SU-DHL-6 (cell line): ENCODE data around the gene TRMT1L.

Source experiments
- H2AFZ ChIP-seq: fragments of 200-600 bp; sonication (generic); 2 replicates; pipeline ENCODE4 v1.6.1; 2014; ENCODE audit warnings: low read depth, mild to moderate bottlenecking, moderate library complexity, mixed read lengths, antibody characterized with exemption, low read length; ENCODE audit not compliant: severe bottlenecking
- H3F3A ChIP-seq: fragments of 200-600 bp; shearing (Covaris generic); 2 replicates; pipeline ENCODE4 v1.6.0; 2016; ENCODE audit warnings: antibody characterized with exemption, mild to moderate bottlenecking; ENCODE audit not compliant: insufficient read depth
- H3K27ac ChIP-seq: fragments of 200-600 bp; sonication (generic); 2 replicates; pipeline ENCODE4 v1.5.1; 2016; ENCODE audit warnings: low read depth, mild to moderate bottlenecking, low read length, moderate library complexity, mixed read lengths
- H3K27me3 ChIP-seq: fragments of 200-600 bp; sonication (generic), shearing (Covaris generic); 2 replicates; pipeline ENCODE4 v1.6.0; 2014; ENCODE audit warnings: mild to moderate bottlenecking, low read length
- H3K36me3 ChIP-seq: fragments of 200-600 bp; sonication (generic); 2 replicates; pipeline ENCODE4 v1.6.1; 2014; ENCODE audit warnings: mild to moderate bottlenecking, low read length, mixed read lengths
- H3K4me2 ChIP-seq: fragments of 300-600, 200-600 bp; shearing (Covaris generic), sonication (generic); 2 replicates; pipeline ENCODE4 v1.6.0; 2014; ENCODE audit warnings: low read length, low read depth, mild to moderate bottlenecking; ENCODE audit not compliant: poor library complexity, severe bottlenecking
- H3K4me3 ChIP-seq: fragments of 200-600 bp; sonication (generic); 2 replicates; pipeline ENCODE4 v1.5.1; 2014; ENCODE audit warnings: antibody characterized with exemption, low read length, mild to moderate bottlenecking, mixed read lengths; ENCODE audit not compliant: insufficient read depth, poor library complexity, severe bottlenecking
- H3K79me2 ChIP-seq: fragments of 200-600 bp; sonication (generic); 2 replicates; pipeline ENCODE4 v1.6.1; 2014; ENCODE audit warnings: mild to moderate bottlenecking, low read length, moderate library complexity; ENCODE audit not compliant: insufficient read depth
- H3K9ac ChIP-seq: fragments of 200-600 bp; sonication (generic); 2 replicates; pipeline ENCODE4 v1.7.0; 2014; ENCODE audit warnings: mild to moderate bottlenecking, low read length
- H3K9me2 ChIP-seq: fragments of 200-600 bp; sonication (generic); replicated peaks from 2 replicates; pipeline ENCODE4 v1.6.1; 2014; ENCODE audit warnings: low read length; ENCODE audit not compliant: insufficient read depth
- H3K9me3 ChIP-seq: fragments of 200-600 bp; sonication (generic); 2 replicates; pipeline ENCODE4 v1.6.1; 2014; ENCODE audit warnings: low read length, mixed read lengths; ENCODE audit not compliant: insufficient read depth
- H4K20me1 ChIP-seq: fragments of 200-600 bp; sonication (generic); 2 replicates; pipeline ENCODE4 v1.6.1; 2014; ENCODE audit warnings: low read depth, mild to moderate bottlenecking, antibody characterized with exemption, low read length, moderate library complexity, mixed read lengths
- CTCF ChIP-seq: fragments of 200-600 bp; sonication (generic); IDR thresholded peaks from one replicate; pipeline ENCODE4 v1.5.1; 2017; ENCODE audit warnings: antibody characterized with exemption, mild to moderate bottlenecking, low read length, moderate library complexity; ENCODE audit not compliant: insufficient read depth, poor library complexity, severe bottlenecking
- EZH2phosphoT487 ChIP-seq: fragments of 200-600 bp; sonication (generic), shearing (Covaris generic); conservative IDR thresholded peaks from 2 replicates; pipeline ENCODE4 v1.6.1; 2018; ENCODE audit warnings: mild to moderate bottlenecking, antibody characterized with exemption, low read length, moderate library complexity, mixed read lengths

TRMT1L gene

DNA sequence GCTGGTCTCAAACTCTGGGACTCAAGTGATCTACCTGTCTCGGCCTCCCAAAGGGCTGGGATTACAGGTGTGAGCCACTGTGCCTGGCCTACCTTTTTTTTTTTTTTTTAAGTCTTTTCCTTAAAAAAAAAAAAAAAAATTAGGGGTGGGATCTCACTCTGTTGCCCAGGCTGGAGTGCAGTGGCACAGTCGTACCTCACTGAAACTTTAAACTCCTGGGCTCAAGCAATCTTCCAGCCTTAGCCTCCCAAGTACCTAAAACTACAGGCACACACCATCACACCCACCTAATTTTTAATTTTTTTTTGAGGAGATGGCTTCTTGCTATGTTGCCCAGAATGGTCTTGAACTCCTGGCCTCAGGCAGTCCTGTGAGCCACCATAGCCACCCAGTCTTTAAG is 72.9 kb downstream of the TRMT1L start:
- Histone ChIP-seq H4K20me1 (0 out of 2 replicates have a peak, but pooled peaks cover 3% of the 10 kb centered on the region), H3K79me2 (peaks cover 59% of the 10 kb centered on the region), H3K27me3 (no peaks in the 10 kb centered on the region), H3K9me3 (no peaks in the 10 kb centered on the region), H3K4me2 (no peak overlapping the region), H3K27ac (no peak overlapping the region), H3F3A (no peaks in the 10 kb centered on the region), H3K9ac (no peak overlapping the region), H2AFZ (no peak overlapping the region), H3K36me3 (no peaks in the 10 kb centered on the region), H3K9me2 (no peaks in the 10 kb centered on the region), H3K4me3 (no peak overlapping the region)
- TF ChIP-seq CTCF (no peak), EZH2phosphoT487 (no peak)

- H3K27ac ChIP-seq, result no peak overlapping the region
- no peak overlapping the region for H2AFZ ChIP-seq
- peaks cover 76% of the 10 kb centered on the region for H3K79me2 ChIP-seq
- H3K27me3 ChIP-seq, result no peaks in the 10 kb centered on the region
- H3K4me2 ChIP-seq, result no peak overlapping the region
- TF ChIP-seq CTCF (no peak), EZH2phosphoT487 (no peak)
- H3K9me3 ChIP-seq, result no peaks in the 10 kb centered on the region
- no peaks in the 10 kb centered on the region for H3F3A ChIP-seq
- H4K20me1 ChIP-seq, result 0 out of 2 replicates have a peak, but pooled peaks cover 6% of the 10 kb centered on the region
- no peaks in the 10 kb centered on the region for H3K36me3 ChIP-seq
- no peak overlapping the region for H3K9ac ChIP-seq
- no peak overlapping the region for H3K4me3 ChIP-seq
- no peaks in the 10 kb centered on the region for H3K9me2 ChIP-seq
These were observed 76.3 kb downstream of the TRMT1L start for GRCh38 chr1:185080422-185080821.

DNA sequence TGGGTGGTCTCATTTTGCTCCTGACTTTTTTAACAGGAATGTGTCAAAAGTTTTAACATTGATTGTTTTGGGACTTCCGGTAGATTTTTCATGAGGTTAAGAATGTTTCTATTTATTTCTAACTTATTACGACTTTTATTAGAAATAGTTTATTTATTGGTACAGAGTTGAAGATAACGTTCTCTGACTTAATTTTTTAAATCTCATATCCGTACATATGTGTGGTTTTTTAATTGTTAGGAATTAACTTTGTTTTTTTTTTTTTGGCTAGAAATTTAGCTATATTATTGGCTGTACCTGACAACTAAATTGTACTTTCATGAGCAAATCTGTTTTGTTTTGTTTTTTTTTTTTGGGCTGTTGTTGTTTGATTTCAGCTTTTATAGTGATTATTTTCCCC is 79.4 kb downstream of the TRMT1L start:
- Histone ChIP-seq H3K4me2 (no peak overlapping the region), H3K4me3 (no peak overlapping the region), H3K27me3 (no peaks in the 10 kb centered on the region), H3K9me3 (no peaks in the 10 kb centered on the region), H3K79me2 (peaks cover 70% of the 10 kb centered on the region), H3K27ac (no peak overlapping the region), H3K9ac (no peak overlapping the region), H3F3A (no peaks in the 10 kb centered on the region), H2AFZ (no peak overlapping the region), H3K9me2 (no peaks in the 10 kb centered on the region), H4K20me1 (0 out of 2 replicates have a peak, but pooled peaks cover 6% of the 10 kb centered on the region), H3K36me3 (no peaks in the 10 kb centered on the region)
- no peak for TF ChIP-seq EZH2phosphoT487
- no peak for TF ChIP-seq CTCF
